Adrenal gland (tissue), 12 donors: Measurements from ENCODE around the gene ARL8B. TPM values are rescaled to one million over a fixed set of nuclear protein-coding genes. Genes with fewer than 3 reads are reported as not detected.

Experiments
- DNase-seq, 7 donors: peaks; one replicate each; pipeline ENCODE4 v3.0.0-alpha.2; 2019 to 2020
- H3K27ac ChIP-seq, 5 donors: fragments of 200-600 bp; sonication (generic) in 4 of 5; 1 replicate in 3 of 5; 2 replicates in 2 of 5; pipeline versions ENCODE4 v1.5.1 to v1.8.0; 2016 to 2020; ENCODE audit warnings: mild to moderate bottlenecking in 1 of 5
- H3K27me3 ChIP-seq: fragments of 200-600 bp; 2 replicates; pipeline ENCODE4 v1.8.0; 2021
- H3K36me3 ChIP-seq, 2 donors: fragments of 200-600 bp; replicated peaks in 1 of 2; 1 replicate in 1 of 2; 2 replicates in 1 of 2; pipeline versions ENCODE4 v1.5.1 to v1.8.0; 2018 to 2022
- H3K4me1 ChIP-seq, 2 donors: fragments of 200-600 bp; replicated peaks in 1 of 2; 1 replicate in 1 of 2; 2 replicates in 1 of 2; pipeline versions ENCODE4 v1.5.1 to v1.8.0; 2018 to 2021
- H3K4me3 ChIP-seq, 4 donors: fragments of 200-600 bp; sonication (generic) in 3 of 4; one replicate each; pipeline ENCODE4 v1.5.1; 2016 to 2018
- H3K9me3 ChIP-seq, 3 donors: fragments of 200-600 bp; sonication (generic) in 1 of 3; replicated peaks in 1 of 3; 1 replicate in 2 of 3; 2 replicates in 1 of 3; pipeline versions ENCODE4 v1.5.1 to v1.8.0; 2016 to 2021
- POLR2A ChIP-seq, 2 donors: fragments of 450-650 bp; IDR thresholded peaks; one replicate each; pipeline ENCODE4 v1.6.1; 2017; ENCODE audit warnings: antibody characterized with exemption in 2 of 2, mild to moderate bottlenecking in 2 of 2, moderate library complexity in 1 of 2
- WGBS, 4 donors: extraction: QIAGEN DNeasy Blood & Tissue Kit in 2 of 4; methylation state at CpG; one replicate each; pipeline versions ENCODE4 v1.1.5 to v1.1.7; 2013 to 2017; 5-methylcytosine and 5-hydroxymethylcytosine counted together
- intact Hi-C, 2 donors: fragments of 100-400 bp; cut with DNase I; formaldehyde crosslinking; loops; one replicate each; pipeline versions ENCODE4 v1.14.1 to v1.15.0; 2022 to 2023
- polyA plus RNA-seq, 3 donors: library from polyadenylated mRNA; stranded (reverse); fragments of 200-250 nt in 2 of 3; fragments of 350-450 nt in 1 of 3; fragmentation: Illumina TruSeq in 1 of 3; extraction: RNeasy Lipid Tissue Mini Kit (QIAGEN cat#74804) in 1 of 3; gene quantifications; one replicate each; pipeline ENCODE4 v1.2.3, GENCODE V29; 2013 to 2014
- total RNA-seq, 9 donors: library from RNA; depleted of rRNA in 4 of 9; stranded (reverse); fragments of >200 nt in 4 of 9; fragments of 120-200 nt in 1 of 9; fragmentation: NEBNext Ultra II Directional in 1 of 9; extraction: Animal tissue kit (Norgen Biotek cat#: 25700) in 1 of 9; gene quantifications; one replicate each; pipeline versions ENCODE4 v1.1.0 to v1.2.4, GENCODE V29; 2013 to 2023
- TF ChIP-seq, protein P1 (sequence below), 6 experiments: fragments of 450-650 bp in 4 of 6; fragments of 200-600 bp in 2 of 6; sonication (generic) in 1 of 6; IDR thresholded peaks; 1 replicate in 5 of 6; 2 replicates in 1 of 6; pipeline versions ENCODE4 v1.5.1 to v1.8.0; 2016 to 2021; ENCODE audit warnings: antibody characterized with exemption in 6 of 6, mild to moderate bottlenecking in 2 of 6, moderate library complexity in 1 of 6
- donor health status: healthy with polysubstance abuse.
- donor health status: Bipolar disorder and iron deficiency.
- donor health status: DM: yes; HTN: yes; CAD: no.
- donor health status: DM: no; HTN: no; CAD: no.
- donor health status: DM: no; HTN: no; CAD: no.
- donor health status: DM: yes; HTN: yes; CAD: no.

ARL8B gene
- total and polyA plus RNA-seq, 12 donors: 27.8 to 131 (median 52.8) TPM

DNA sequence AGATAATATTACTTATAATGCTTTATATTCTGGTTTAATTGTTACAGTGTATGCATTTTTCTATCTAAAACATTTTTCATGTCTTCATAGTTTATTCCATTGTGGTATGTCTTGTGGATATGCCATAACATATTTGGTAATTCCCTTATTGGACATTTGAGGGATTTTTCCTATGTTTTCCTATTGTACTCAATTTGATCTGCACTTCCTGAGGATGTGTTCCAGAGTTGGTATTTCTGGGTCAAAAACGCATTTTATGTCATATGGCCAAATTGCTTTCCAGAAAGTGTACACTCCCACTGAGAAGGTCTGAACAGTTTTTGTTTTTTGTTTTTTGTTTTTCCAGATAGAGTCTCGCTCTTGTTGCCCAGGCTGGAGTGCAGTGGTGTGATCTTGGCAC lies 6.8 kb downstream of the ARL8B start:
- intact Hi-C loops: no loop called here
- TF ChIP-seq POLR2A (IDR thresholded peaks at IDR 0.05): no peak
- Histone ChIP-seq H3K4me3 (no peak overlapping the region), H3K36me3 (no peaks in the 10 kb centered on the region), H3K27ac (no peak overlapping the region), H3K9me3 (no peaks in the 10 kb centered on the region), H3K4me1 (peaks cover 18 to 51% of the 10 kb centered on the region in 2 donors), H3K27me3 (no peaks in the 10 kb centered on the region)
- no peak for DNase-seq
- WGBS, 4 donors: 57 to 63% (median 60%) methylated on average over 2 of the region's 2 CpGs

DNA sequence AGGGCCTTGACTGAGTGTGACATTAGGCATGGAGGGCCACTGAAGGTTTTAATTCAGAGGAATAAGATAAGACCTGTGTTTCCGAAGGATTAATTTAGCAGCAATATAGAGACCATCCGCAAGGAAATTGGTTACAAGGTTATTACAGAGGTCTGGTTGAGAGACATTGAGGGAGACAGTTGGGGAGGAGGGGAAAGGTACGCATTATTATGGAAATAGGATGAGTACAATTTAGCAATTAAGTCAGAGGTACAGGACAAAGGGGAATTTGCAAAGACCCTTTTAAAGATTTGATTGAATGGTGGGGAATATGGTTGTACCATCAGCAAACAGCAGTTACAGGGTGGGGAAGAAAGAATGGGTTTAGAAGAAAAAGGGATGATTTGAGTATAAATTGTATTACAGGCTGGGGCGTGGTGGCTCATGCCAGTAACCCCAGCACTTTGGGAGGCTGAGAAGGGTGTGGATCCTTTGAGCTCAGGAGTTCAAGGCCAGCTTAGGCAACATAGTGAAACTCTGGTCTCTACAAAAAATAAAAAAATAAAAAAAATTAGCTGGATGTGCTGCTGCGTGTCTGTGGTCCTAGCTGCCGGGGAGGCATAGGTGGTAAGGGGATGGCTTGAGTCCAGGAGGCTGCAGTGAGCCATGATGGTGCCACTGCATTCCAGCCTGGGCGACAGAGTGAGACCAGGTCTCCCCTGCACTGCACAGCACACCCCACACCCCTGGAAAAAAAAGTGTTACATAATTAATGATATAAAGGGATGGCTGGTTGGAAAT lies 11.3 kb downstream of the ARL8B start:
- TF ChIP-seq, protein P1, sequence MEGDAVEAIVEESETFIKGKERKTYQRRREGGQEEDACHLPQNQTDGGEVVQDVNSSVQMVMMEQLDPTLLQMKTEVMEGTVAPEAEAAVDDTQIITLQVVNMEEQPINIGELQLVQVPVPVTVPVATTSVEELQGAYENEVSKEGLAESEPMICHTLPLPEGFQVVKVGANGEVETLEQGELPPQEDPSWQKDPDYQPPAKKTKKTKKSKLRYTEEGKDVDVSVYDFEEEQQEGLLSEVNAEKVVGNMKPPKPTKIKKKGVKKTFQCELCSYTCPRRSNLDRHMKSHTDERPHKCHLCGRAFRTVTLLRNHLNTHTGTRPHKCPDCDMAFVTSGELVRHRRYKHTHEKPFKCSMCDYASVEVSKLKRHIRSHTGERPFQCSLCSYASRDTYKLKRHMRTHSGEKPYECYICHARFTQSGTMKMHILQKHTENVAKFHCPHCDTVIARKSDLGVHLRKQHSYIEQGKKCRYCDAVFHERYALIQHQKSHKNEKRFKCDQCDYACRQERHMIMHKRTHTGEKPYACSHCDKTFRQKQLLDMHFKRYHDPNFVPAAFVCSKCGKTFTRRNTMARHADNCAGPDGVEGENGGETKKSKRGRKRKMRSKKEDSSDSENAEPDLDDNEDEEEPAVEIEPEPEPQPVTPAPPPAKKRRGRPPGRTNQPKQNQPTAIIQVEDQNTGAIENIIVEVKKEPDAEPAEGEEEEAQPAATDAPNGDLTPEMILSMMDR (IDR thresholded peaks at IDR 0.05): no peak
- TF ChIP-seq POLR2A (IDR thresholded peaks at IDR 0.05): no peak
- intact Hi-C loops: loop anchor here (10.0 kb wide), 2 partner anchors 51 to 71 kb away; partner anchors contain the start of gene EDEM1 (in 1 of the 2)
- Histone ChIP-seq H3K27ac (peak overlapping the region in 2 of 5 donors; percentile 6 to 41), H3K4me3 (no peak overlapping the region), H3K27me3 (no peaks in the 10 kb centered on the region), H3K36me3 (no peaks in the 10 kb centered on the region), H3K4me1 (peaks cover 24 to 53% of the 10 kb centered on the region in 2 donors), H3K9me3 (no peaks in the 10 kb centered on the region)
- peak in 4 of 7 donors; percentile 27 to 55 (median 44) for DNase-seq
- 56 to 64% (median 59%) methylated on average over 7 of the region's 7 CpGs for WGBS, 4 donors

DNA sequence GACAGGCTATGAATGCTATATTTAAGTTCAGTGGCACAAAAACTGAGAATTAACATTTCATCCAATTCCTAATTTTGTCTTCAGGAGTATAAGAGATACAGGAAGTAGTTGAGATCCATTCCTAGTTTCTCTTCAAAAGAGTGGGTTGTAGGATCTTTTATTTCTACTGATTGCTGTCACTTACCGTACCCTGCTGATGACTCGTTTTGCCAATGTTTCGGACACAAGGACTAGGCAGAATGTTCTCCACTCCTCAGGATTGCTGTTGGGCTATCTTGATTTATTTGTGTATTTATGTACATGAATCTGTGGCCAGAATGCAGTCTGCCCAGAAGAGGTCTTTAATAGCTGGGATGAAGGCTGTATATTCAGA lies 11.9 kb downstream of the ARL8B start:
- WGBS, 4 donors: 47 to 68% (median 62%) methylated on average over 3 of the region's 3 CpGs
- peak overlapping the region in 1 of 5 donors; percentile 41 for H3K27ac ChIP-seq
- H3K36me3 ChIP-seq: no peaks in the 10 kb centered on the region
- peaks cover 29 to 58% of the 10 kb centered on the region in 2 donors for H3K4me1 ChIP-seq
- TF ChIP-seq, protein P1 (IDR thresholded peaks at IDR 0.05): no peak
- no peak for TF ChIP-seq POLR2A (IDR thresholded peaks at IDR 0.05)
- intact Hi-C loops: loop anchor here (10.0 kb wide), 2 partner anchors 51 to 71 kb away; partner anchors contain the start of gene EDEM1 (in 1 of the 2)
- DNase-seq: no peak
- no peaks in the 10 kb centered on the region for H3K27me3 ChIP-seq
- no peak overlapping the region for H3K4me3 ChIP-seq
- H3K9me3 ChIP-seq: no peaks in the 10 kb centered on the region

DNA sequence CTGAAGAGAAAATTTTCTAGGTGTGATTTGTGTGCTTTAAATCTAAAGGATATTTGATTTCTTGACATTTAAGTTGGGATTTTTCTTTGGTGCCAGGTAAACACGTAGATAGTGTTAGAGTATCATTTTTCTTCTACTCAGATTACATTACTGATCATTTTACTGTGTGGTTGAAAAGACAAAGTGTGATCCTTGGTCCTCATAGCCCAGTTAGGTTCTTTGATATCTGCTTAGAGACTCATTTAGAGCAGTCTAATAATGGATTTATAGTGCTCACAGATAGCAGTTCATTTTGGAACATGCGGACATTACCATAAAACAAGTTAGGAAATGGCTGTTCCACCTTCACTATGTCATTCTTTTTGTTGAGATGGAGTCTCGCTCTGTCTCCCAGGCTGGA lies 12.4 kb downstream of the ARL8B start:
- TF ChIP-seq, protein P1 (IDR thresholded peaks at IDR 0.05): no peak
- no peak for TF ChIP-seq POLR2A (IDR thresholded peaks at IDR 0.05)
- intact Hi-C loops: loop anchor here (10.0 kb wide), 2 partner anchors 50 to 70 kb away; partner anchors contain the start of gene EDEM1 (in 1 of the 2)
- 75 to 90% (median 88%) methylated on average over 2 to 3 of the region's 3 CpGs for WGBS, 4 donors

More for the DNA sequence above, 12.4 kb downstream of the ARL8B start:
- H3K36me3 ChIP-seq: no peaks in the 10 kb centered on the region
- H3K4me1 ChIP-seq: peaks cover 30 to 58% of the 10 kb centered on the region in 2 donors
- no peaks in the 10 kb centered on the region for H3K9me3 ChIP-seq
- H3K4me3 ChIP-seq: no peak overlapping the region
- H3K27ac ChIP-seq: peak overlapping the region in 1 of 5 donors; percentile 41
- DNase-seq: no peak
- H3K27me3 ChIP-seq: no peaks in the 10 kb centered on the region
